HG03175 (cell line): ENCODE results near the gene CST5.
"Not testable (repeated sequence)": the region's sequence is repeated elsewhere in the genome, so short reads cannot be mapped to it uniquely, and the experiment has no call there.

ENCODE experiments used
- ATAC-seq: cut with Tn5 transposase; IDR thresholded peaks from one replicate; pipeline ENCODE4 v1.9.1; 2021; ENCODE audit warnings: mild to moderate bottlenecking, moderate library complexity; ENCODE audit not compliant: unreplicated experiment

Gene CST5

DNA sequence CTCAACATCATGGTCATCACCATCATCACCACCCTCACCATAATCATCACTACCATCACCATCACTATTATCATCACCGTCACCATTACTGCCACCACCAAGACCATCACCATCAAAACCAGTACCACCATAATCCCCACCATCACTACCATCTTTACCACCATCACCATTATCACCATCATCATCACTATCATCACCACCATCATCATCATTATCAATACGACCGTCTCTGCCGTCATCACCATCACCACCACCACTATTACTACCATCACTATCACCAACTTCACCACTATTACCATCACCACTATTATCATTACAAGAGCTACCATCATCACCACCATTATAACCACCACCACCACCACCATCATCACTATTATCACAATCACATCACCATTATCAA is 11.3 kb upstream of the CST5 start:
- not testable (repeated sequence) for ATAC-seq

- ATAC-seq = peak; percentile 89
Observed at GRCh38 chr20:23889775-23890187, 10.2 kb upstream of the CST5 start.

- no peak for ATAC-seq
Observed at GRCh38 chr20:23887856-23888255, 8.3 kb upstream of the CST5 start.

DNA sequence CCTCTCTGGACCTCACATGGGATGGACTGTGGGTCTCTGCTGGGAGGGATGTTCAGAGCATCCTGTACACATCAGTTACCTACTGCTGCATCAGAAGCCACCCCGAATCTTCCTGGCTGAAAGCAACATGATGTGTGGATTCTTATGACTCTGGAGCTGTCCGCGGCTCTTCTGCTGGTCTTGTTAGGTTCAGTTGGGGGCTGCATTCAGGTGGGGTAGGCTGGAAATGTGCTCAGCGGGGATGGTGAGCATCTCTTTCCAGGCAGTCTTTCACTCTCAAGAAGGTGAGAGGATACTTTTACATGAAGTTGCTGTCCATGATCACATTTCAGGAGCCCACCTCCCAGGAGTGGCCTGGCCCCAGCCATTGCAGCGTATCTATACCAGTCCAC is 5.2 kb upstream of the CST5 start:
- ATAC-seq = no peak

DNA sequence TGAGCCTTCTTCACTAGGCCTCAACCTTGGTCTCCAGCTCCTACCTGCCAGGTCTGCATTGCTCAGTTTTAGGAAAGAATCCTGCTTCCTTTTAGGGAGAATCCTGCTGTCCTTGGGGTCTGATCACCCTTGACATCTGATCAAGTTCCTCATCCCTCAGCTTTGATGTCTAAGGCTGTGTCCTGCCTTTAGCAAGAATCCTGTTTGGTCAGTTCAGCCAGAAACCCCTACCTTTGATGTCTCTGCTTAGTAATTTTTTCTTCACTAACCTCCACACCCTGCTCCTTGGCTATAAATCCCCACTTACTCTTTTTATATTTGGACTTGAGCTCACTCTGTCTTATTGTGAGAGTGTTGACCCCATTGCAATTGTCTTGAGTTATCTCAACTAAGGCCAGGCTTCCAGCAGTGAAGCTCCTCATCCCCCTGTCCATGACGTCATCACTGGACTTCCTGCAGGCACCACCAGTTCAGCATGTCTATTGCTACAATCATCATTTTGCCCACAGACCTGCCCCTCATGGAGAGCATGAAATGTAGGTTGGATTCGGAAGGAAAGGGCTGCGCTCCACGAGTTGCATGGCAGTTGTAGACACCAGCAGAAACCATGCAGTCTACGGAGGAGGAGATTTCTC is 4.7 kb upstream of the CST5 start:
- no peak for ATAC-seq

- no peak for ATAC-seq
Observed at GRCh38 chr20:23881371-23881770, 1.8 kb upstream of the CST5 start.

- ATAC-seq = no peak
Observed at GRCh38 chr20:23880417-23880816, 869 bp upstream of the CST5 start.

GRCh38 chr20:23879811-23880374 is 345 bp upstream of the CST5 start:
- ATAC-seq = no peak

DNA sequence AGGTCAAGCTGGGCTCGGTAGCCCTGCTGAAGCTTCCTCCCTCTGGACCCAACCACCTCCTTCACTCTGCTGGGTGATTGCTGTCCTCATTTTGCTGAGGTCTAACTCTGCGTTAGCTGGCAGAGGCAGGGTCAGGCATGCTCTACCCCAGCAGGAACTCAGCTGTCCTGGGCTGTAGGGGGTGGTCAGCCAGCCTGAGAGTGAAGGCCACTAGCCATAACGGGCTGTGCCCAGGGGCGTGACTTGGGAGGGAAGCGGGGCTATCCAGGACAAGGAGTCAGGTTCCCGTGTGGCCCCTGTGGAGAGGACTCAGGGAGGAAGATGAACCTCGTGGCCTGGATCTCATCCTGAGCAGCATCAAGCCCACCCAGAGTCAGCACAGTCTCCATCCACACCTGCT is 761 bp downstream of the CST5 start:
- ATAC-seq = no peak

GRCh38 chr20:23878016-23878542 is 1.5 kb downstream of the CST5 start:
- not testable (repeated sequence) for ATAC-seq

GRCh38 chr20:23877524-23877923 is 2.0 kb downstream of the CST5 start:
- ATAC-seq = no peak

DNA sequence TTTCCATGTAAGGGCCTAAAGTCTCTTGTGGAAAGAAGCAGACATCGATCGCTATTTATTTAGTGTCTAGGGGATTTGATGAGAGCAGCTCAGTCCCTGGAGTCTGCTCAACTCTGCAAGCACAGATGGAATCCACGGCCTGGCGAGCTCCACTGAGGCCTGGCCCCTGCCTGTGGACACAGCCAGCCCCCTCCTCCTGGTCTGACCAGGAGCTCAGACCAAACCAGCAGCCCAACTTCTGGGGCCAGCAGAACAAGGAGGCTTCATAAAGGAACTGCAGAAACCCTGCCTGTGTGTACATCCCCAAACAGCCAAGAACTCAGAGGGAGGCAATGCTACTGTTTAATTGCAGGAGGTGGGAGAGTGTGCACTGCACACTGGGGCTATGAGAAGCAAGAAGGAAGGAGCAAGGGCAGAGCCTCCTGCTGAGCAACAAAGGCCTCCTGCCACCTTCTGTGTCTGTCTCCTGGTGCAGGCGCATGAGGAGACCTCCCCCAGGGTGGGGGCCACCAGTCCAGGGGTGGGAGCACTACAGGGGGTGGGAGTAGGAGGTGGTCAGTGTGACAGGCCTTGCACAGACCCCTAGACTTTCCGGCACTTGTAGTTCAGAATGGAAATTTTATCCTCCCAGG is 3.8 kb downstream of the CST5 start:
- no peak for ATAC-seq

DNA sequence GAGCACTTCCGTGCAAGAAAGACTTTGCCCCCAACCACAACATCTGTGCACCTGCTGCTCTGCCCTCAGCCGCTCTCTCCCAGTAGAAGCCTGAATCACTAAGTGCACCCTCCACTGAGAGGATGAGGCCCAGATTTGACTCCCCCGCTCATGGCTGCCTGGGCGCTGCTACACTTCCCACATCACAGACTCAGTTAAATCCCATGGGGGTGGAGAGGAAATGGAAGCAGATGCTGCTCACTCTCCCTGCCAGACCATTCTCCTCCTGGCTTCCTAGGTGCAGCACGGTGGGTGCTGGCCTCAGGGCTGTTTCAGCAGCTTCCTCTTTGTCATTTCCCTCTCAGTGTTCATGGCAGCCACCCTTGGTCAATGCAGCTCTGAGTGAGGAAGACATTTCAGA is 4.8 kb downstream of the CST5 start:
- ATAC-seq = no peak

DNA sequence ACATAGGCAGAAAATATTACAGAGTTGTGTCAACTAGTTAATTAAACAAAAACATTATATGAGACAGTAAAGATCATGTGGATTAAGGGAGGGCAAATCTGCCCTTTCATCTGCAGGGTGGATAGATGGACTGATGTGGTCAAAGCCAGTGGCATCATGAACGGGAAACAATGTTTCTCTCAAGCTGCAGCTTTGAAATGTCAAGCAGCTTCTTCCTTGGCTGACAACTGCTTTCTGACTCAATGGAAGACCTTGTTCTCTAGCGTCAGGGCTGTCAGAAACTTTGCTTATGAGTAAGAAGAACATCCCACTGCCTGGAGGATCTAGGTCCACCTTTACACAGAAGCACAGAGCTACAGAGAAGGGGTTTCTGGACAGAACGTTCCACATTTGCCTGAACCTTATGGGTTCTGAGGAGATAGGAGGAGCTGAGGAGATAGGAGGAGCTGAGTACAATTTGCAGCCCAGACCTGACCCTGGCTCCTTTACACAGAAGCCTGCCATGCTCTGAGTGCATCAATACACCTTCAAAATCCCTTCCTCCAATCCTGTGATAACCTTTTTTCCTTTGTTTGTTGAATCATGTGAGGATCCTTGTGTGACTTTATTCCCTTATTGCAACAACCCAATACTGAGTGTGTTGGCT is 6.1 kb downstream of the CST5 start:
- ATAC-seq = no peak

GRCh38 chr20:23872065-23872464 is 7.5 kb downstream of the CST5 start:
- ATAC-seq = no peak

DNA sequence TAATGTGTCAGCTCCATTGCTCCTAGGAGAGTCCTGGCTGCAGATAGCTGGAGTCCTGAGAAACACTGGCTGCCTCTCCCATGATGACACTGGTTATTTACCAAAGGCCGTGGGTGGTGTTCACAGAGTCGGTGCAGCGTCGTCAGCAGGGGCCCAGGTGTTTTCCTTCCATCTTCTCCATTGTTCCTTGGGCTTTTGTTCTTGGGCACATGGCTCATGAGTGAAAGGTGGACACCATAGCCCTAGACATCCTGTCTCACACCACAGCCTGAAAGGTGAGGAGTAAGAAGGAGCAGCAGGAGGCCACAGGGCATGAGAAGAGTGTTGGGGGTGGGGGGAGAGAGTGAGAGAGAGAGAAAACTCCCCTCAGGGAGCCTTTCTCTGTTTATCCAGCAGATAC is 9.1 kb downstream of the CST5 start:
- ATAC-seq = no peak

DNA sequence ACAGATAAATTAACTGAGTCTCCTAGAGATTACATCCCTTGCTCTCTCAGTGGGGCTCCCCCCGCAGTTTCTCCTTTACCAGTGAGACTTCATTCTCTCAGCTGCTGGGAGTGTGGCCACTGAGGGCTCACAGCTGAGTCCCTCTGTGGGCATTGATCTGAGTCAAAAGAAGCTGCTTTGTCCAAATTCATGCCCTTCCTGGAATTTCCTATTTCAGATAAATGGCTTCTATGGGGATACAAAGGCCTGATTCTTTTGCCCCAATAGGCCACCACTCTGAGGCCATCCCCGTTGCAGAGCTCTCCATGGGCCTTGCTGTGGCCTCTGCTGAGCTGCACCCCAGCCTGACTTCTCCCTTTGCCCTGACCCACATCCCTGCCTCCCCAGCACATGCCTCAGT is 10.0 kb downstream of the CST5 start:
- ATAC-seq = no peak

DNA sequence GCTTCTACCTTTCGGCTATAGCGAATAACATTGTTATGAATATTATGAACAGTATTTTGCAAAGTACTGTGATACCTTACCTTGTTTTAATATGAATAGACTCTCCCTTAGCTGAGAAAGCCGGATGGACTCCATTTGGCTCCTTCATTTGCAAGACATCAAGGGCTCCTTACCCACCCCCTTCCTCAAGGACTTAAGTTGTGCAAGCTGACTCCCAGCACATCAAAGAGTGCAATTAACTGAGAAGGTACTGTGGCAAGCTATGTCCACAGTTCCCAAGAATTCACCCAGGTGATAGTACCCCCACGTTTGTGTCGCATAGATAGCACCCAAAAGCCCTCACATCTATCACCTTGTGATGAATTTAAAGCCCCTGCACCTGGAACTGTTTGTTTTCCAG is 11.2 kb downstream of the CST5 start:
- ATAC-seq = no peak

GRCh38 chr20:23867152-23867776 is 12.3 kb downstream of the CST5 start:
- no peak for ATAC-seq

DNA sequence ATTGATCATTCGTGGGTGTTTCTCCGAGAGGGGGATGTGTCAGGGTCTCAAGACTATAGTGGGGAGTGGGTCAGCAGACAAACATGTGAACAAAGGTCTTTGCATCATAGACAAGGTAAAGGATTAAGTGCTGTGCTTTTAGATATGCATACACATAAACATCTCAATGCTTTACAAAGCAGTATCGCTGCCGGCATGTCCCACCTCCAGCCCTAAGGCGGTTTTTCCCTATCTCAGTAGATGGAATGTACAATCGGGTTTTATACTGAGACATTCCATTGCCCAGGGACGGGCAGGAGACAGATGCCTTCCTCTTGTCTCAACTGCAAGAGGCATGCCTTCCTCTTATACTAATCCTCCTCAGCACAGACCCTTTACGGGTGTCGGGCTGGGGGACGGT is 18.8 kb downstream of the CST5 start:
- ATAC-seq = not testable (repeated sequence)

DNA sequence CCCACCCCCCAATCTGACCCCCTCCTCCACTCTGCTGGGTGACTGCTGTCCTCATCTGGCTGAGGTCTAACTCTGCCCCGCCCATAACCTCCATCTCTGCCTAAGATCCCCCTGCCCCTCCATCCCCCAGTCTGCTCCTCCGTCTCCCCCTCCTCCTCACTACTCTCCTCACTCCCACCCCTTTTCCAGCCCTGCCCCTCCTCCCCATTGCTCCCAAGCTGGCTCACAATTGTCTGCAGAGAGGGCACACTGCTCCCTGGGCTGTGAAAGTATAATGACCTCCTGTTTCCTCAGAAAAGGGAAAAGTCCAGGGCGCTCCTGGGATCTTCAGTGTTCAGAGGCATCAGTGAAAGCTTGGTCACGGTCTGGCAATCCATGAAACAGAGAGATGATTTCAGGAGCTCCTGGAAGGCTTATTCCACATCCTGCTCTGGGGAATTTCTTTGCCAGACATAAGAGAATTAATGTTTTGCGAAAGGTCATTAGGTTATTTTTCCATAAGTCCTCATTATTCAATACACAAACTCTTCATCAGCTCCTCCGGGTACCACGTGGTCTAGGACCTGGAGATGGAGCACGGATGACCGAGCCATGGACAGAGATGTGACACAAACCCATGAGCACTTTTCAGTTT is 21.5 kb downstream of the CST5 start:
- no peak for ATAC-seq
